IMR-90 (cell line): ENCODE data around the gene TICAM2. TPM values are rescaled to one million over a fixed set of nuclear protein-coding genes. Genes with fewer than 3 reads are reported as not detected.

ENCODE experiments used
- ATAC-seq: fragments of 200-7000 bp; cut with Tn5 transposase; 2 replicates; pipeline ENCODE4 v1.9.1; 2020; ENCODE audit warnings: low read depth, mild to moderate bottlenecking, moderate library complexity
- BruUV-seq: library from RNA; stranded (reverse); fragments of 400-500 nt; replicated peaks from 2 replicates; lab custom pipeline; 2021; lab: Mats Ljungman, UMichigan
- CTCF ChIA-PET: fragments of 300-600 bp; formaldehyde crosslinking; extraction: SDS; loops from one replicate; lab custom pipeline; 2021; ENCODE audit warnings: antibody characterized with exemption; lab: Yijun Ruan, JAX
- POLR2A ChIA-PET: fragments of 300-600 bp; sonication (Branson Sonifier 250); formaldehyde crosslinking; loops from one replicate; lab custom pipeline; 2022; ENCODE audit warnings: antibody characterized with exemption; ENCODE audit not compliant: unreplicated experiment; lab: Charles Lee
- DNase-seq: peaks from one replicate; pipeline ENCODE4 v3.0.0; 2013
- H2AFZ ChIP-seq: replicated peaks from 2 replicates; pipeline ENCODE3; 2013; ENCODE audit warnings: low read length, mild to moderate bottlenecking; ENCODE audit not compliant: poor library complexity
- H2AK5ac ChIP-seq: 2 replicates; pipeline ENCODE4 v1.6.1; 2013; ENCODE audit warnings: low read depth, low read length, inconsistent platforms
- H2AK9ac ChIP-seq: replicated peaks from 2 replicates; pipeline ENCODE3; 2013; ENCODE audit warnings: mild to moderate bottlenecking, low read depth, low read length, moderate library complexity; ENCODE audit not compliant: poor library complexity
- H2BK120ac ChIP-seq: 2 replicates; pipeline ENCODE4 v1.6.1; 2013; ENCODE audit warnings: low read depth, low read length, inconsistent platforms
- H2BK15ac ChIP-seq: 3 replicates; pipeline ENCODE4 v1.6.1; 2013; ENCODE audit warnings: low read depth, low read length, inconsistent platforms
- H2BK20ac ChIP-seq: 2 replicates; pipeline ENCODE4 v1.6.1; 2013; ENCODE audit warnings: low read depth, mild to moderate bottlenecking, inconsistent platforms, low read length, moderate library complexity
- H2BK5ac ChIP-seq: 2 replicates; pipeline ENCODE4 v1.6.1; 2013; ENCODE audit warnings: mild to moderate bottlenecking, low read depth, low read length, inconsistent platforms; ENCODE audit not compliant: poor library complexity, severe bottlenecking
- H3K14ac ChIP-seq: replicated peaks from 2 replicates; pipeline ENCODE4 v1.6.1; 2013; ENCODE audit warnings: low read depth, low read length, inconsistent platforms
- H3K18ac ChIP-seq: 2 replicates; pipeline ENCODE4 v1.6.1; 2013; ENCODE audit warnings: low read depth, low read length, control low read depth
- H3K23ac ChIP-seq: 2 replicates; pipeline ENCODE4 v1.6.1; 2013; ENCODE audit warnings: low read depth, low read length, inconsistent platforms
- H3K27ac ChIP-seq: 2 replicates; pipeline ENCODE4 v1.5.1; 2013; ENCODE audit warnings: mild to moderate bottlenecking, control low read depth, low read length; ENCODE audit not compliant: insufficient read depth
- H3K27me3 ChIP-seq: 2 replicates; pipeline ENCODE4 v1.6.1; 2013; ENCODE audit warnings: low read length; ENCODE audit not compliant: control insufficient read depth, insufficient read depth
- H3K36me3 ChIP-seq: 2 replicates; pipeline ENCODE4 v1.6.1; 2013; ENCODE audit warnings: low read length, mixed read lengths; ENCODE audit not compliant: control insufficient read depth, insufficient read depth
- H3K4ac ChIP-seq: 2 replicates; pipeline ENCODE4 v1.6.1; 2013; ENCODE audit warnings: low read depth, low read length, inconsistent platforms
- H3K4me1 ChIP-seq: 2 replicates; pipeline ENCODE4 v1.6.1; 2013; ENCODE audit warnings: low read length, mixed read lengths; ENCODE audit not compliant: control insufficient read depth, insufficient read depth
- H3K4me2 ChIP-seq: 2 replicates; pipeline ENCODE4 v1.6.1; 2013; ENCODE audit warnings: low read depth, mild to moderate bottlenecking, control low read depth, low read length, moderate library complexity
- H3K4me3 ChIP-seq: 2 replicates; pipeline ENCODE4 v1.5.1; 2013; ENCODE audit warnings: low read depth, mild to moderate bottlenecking, control low read depth, low read length, moderate library complexity; ENCODE audit not compliant: insufficient read depth
- H3K56ac ChIP-seq: 2 replicates; pipeline ENCODE4 v1.6.1; 2013; ENCODE audit warnings: low read length, inconsistent platforms; ENCODE audit not compliant: insufficient read depth; ENCODE audit errors: extremely low read depth
- H3K79me1 ChIP-seq, 2 experiments: 2 replicates each; pipeline ENCODE4 v1.6.1; 2013; ENCODE audit warnings: low read length in 2 of 2, inconsistent platforms in 1 of 2, low read depth in 1 of 2
- H3K9ac ChIP-seq: 2 replicates; pipeline ENCODE4 v1.6.1; 2013; ENCODE audit warnings: low read depth, low read length, control low read depth
- H3K9me1 ChIP-seq: 2 replicates; pipeline ENCODE4 v1.6.1; 2013; ENCODE audit warnings: low read length, inconsistent platforms; ENCODE audit not compliant: insufficient read depth
- H3K9me3 ChIP-seq: 2 replicates; pipeline ENCODE4 v1.6.1; 2013; ENCODE audit warnings: low read length; ENCODE audit not compliant: control insufficient read depth, insufficient read depth
- H4K20me1 ChIP-seq: 2 replicates; pipeline ENCODE4 v1.6.1; 2013; ENCODE audit warnings: low read length, inconsistent platforms; ENCODE audit not compliant: insufficient read depth
- H4K5ac ChIP-seq: 2 replicates; pipeline ENCODE4 v1.6.1; 2013; ENCODE audit warnings: mild to moderate bottlenecking, low read depth, low read length, control low read depth
- H4K8ac ChIP-seq, 2 experiments: 2 replicates each; pipeline ENCODE4 v1.6.1; 2013; ENCODE audit warnings: low read depth in 2 of 2, low read length in 2 of 2, control low read depth in 1 of 2, inconsistent platforms in 1 of 2
- H4K91ac ChIP-seq: 2 replicates; pipeline ENCODE4 v1.6.1; 2013; ENCODE audit warnings: low read depth, low read length, inconsistent platforms; ENCODE audit not compliant: insufficient read depth
- CEBPB ChIP-seq: IDR thresholded peaks from 2 replicates; pipeline ENCODE4 v1.6.1; 2012; ENCODE audit warnings: low read depth, low read length, improper control_type of control experiment
- CHD1 ChIP-seq: IDR thresholded peaks from 2 replicates; pipeline ENCODE4 v1.6.1; 2012; ENCODE audit warnings: low read depth, low read length, improper control_type of control experiment
- MAZ ChIP-seq: IDR thresholded peaks from 2 replicates; pipeline ENCODE4 v1.6.1; 2012; ENCODE audit warnings: low read depth, mild to moderate bottlenecking, low read length, improper control_type of control experiment, moderate library complexity, borderline replicate concordance
- RFX5 ChIP-seq: IDR thresholded peaks from 2 replicates; pipeline ENCODE4 v1.8.0; 2012; ENCODE audit warnings: low read depth, mild to moderate bottlenecking, low read length, moderate library complexity
- WGBS, 2 experiments: methylation state at CpG; one replicate each; pipeline versions ENCODE4 v1.1.5 to v1.1.7; 2013; ENCODE audit warnings: missing lambda C conversion rate in 2 of 2; ENCODE audit not compliant: insufficient read length in 1 of 2; ENCODE audit errors: extremely low coverage in 2 of 2; 5-methylcytosine and 5-hydroxymethylcytosine counted together
- dilution Hi-C: fragments of 300-500 bp; cut with HindIII; formaldehyde crosslinking; loops from one replicate; pipeline ENCODE4 v1.14.3; 2018; ENCODE audit warnings: low sequenced_read_pairs; ENCODE audit not compliant: unreplicated experiment
- in situ Hi-C: fragments of 300-500 bp; cut with MboI; formaldehyde crosslinking; loops from 3 replicates; pipeline ENCODE4 v1.14.3; 2019; ENCODE audit warnings: low sequenced_read_pairs, inconsistent platforms, mixed read lengths
- intact Hi-C: fragments of 100-400 bp; cut with micrococcal nuclease; formaldehyde crosslinking; loops from 2 replicates; pipeline ENCODE4 v1.10.0; 2022
- polyA plus RNA-seq, 3 experiments: library from polyadenylated mRNA; depleted of rRNA; stranded (reverse); fragments of >200 nt; gene quantifications; 2 replicates each; pipeline ENCODE4 v1.2.3, GENCODE V29; 2012; ENCODE audit warnings: low replicate concordance in 1 of 3
- total RNA-seq: library from RNA; depleted of rRNA; stranded (reverse); fragments of >200 nt; gene quantifications from 2 replicates; pipeline ENCODE4 v1.2.3, GENCODE V29; 2012
- TF ChIP-seq, protein P1 (sequence below): fragments of 150-350 bp; IDR thresholded peaks from 2 replicates; pipeline ENCODE4 v1.6.1; 2017; ENCODE audit warnings: mild to moderate bottlenecking, antibody characterized with exemption, low read length, low read depth

Gene TICAM2
- total and polyA plus RNA-seq, 2 of the 4 experiments (the other 2 are of a cell fraction): 2.9 to 4.3 TPM

DNA sequence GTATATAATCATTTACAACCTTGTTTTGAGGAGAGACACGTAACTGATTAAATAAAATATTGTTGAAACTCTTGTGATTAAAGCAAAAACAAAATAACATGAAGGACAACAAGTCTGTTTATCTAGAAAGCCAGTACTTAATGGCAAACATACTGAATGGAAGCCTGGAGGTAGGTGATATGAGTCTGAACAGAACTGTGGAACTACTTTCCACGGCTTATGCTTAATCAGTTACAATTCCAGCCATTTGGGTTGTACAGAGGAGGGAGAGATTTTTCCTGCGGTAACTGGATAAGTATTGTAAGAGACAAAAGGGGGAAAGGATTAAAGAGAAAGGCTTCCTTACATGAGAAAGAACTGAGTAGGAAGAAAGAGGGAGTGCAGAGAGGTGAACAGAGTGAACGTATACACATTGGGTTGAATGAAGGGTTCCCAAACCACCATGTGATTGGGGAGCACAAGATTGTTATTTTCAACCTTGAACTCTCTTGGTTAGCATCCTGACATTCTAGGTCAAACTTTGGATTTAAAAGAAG is 19.2 kb upstream of the TICAM2 start:
- Histone ChIP-seq H2BK20ac (no peak overlapping the region), H3K9ac (no peak overlapping the region), H2AK5ac (no peak overlapping the region), H3K23ac (peak overlapping the region; percentile 48; the same call in 1 of the 2 replicates), H4K5ac (no peak overlapping the region), H3K27ac (no peak overlapping the region), H3K56ac (no peak overlapping the region), H3K4ac (no peak overlapping the region), H3K4me3 (no peak overlapping the region), H4K8ac (no peak overlapping the region), H2AK9ac (no peak overlapping the region), H3K27me3 (no peaks in the 10 kb centered on the region), H4K20me1 (peaks cover 35% of the 10 kb centered on the region), H2BK120ac (no peak overlapping the region), H3K14ac (no peak overlapping the region), H3K4me1 (peaks cover 5% of the 10 kb centered on the region), H2BK15ac (no peak overlapping the region), H3K4me2 (no peak overlapping the region), H3K9me3 (no peaks in the 10 kb centered on the region), H3K9me1 (peaks cover 6% of the 10 kb centered on the region), H3K18ac (no peak overlapping the region), H2AFZ (no peak overlapping the region), H4K91ac (no peak overlapping the region; the same call in 1 of the 2 replicates), H3K79me1 (peaks cover 7 to 45% of the 10 kb centered on the region in 2 experiments), H3K36me3 (peaks cover 17% of the 10 kb centered on the region), H2BK5ac (no peak overlapping the region)
- DNase-seq: no peak
- in situ Hi-C loops: loop anchor here (25.0 kb wide), 1 partner anchor 1384 kb away; no protein-coding TSS in a partner anchor
- no TSS peak for BruUV-seq
- ATAC-seq: no peak
- POLR2A ChIA-PET: no interaction called here
- CTCF ChIA-PET: no interaction called here
- TF ChIP-seq CHD1 (no peak), RFX5 (no peak), MAZ (no peak), CEBPB (no peak)
- TF ChIP-seq, protein P1, sequence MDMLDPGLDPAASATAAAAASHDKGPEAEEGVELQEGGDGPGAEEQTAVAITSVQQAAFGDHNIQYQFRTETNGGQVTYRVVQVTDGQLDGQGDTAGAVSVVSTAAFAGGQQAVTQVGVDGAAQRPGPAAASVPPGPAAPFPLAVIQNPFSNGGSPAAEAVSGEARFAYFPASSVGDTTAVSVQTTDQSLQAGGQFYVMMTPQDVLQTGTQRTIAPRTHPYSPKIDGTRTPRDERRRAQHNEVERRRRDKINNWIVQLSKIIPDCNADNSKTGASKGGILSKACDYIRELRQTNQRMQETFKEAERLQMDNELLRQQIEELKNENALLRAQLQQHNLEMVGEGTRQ: no peak
- 100% methylated on average over 1 of the region's 4 CpGs; no CpG with 5 or more reads in 1 of the 2 experiments for WGBS, 2 experiments
- intact Hi-C loops: no loop called here
- dilution Hi-C loops: no loop called here
